HEK293 (cell line): ENCODE measurements around the gene PHLDB1.

Experiments
- CTCF ChIA-PET: fragments of 350-600 bp; formaldehyde crosslinking; extraction: SDS; loops from one replicate; lab custom pipeline; 2021; ENCODE audit warnings: antibody characterized with exemption; lab: Yijun Ruan, JAX
- POLR2A ChIA-PET: fragments of 300-600 bp; formaldehyde crosslinking; extraction: SDS; loops from one replicate; lab custom pipeline; 2020; ENCODE audit warnings: antibody characterized with exemption, inconsistent platforms; lab: Yijun Ruan, JAX
- H3K27ac ChIP-seq: fragments of 200-500 bp; sonication (Bioruptor generic); 2 replicates; pipeline ENCODE4 v1.5.1; 2014; ENCODE audit warnings: low read depth, low read length, control low read depth, inconsistent platforms; ENCODE audit errors: extremely low read depth
- H3K36me3 ChIP-seq, 2 experiments: fragments of 200-500 bp in 1 of 2; sonication (Bioruptor generic) in 1 of 2; 1 replicate in 1 of 2; 2 replicates in 1 of 2; pipeline ENCODE4 v1.5.1; 2014 to 2017; ENCODE audit warnings: inconsistent platforms in 2 of 2, low read length in 2 of 2; ENCODE audit not compliant: control insufficient read depth in 2 of 2, insufficient read depth in 1 of 2
- H3K4me1 ChIP-seq: fragments of 200-500 bp; sonication (Bioruptor generic); 2 replicates; pipeline ENCODE4 v1.5.1; 2014; ENCODE audit warnings: mild to moderate bottlenecking, low read length, inconsistent platforms; ENCODE audit not compliant: control insufficient read depth, insufficient read depth
- H3K4me3 ChIP-seq: 2 replicates; pipeline ENCODE4 v1.5.1; 2011; ENCODE audit warnings: low read depth, mild to moderate bottlenecking, control low read depth, low read length, moderate library complexity
- H3K9me3 ChIP-seq: fragments of 200-500 bp; sonication (Bioruptor generic); 2 replicates; pipeline ENCODE4 v1.5.1; 2014; ENCODE audit warnings: low read depth, low read length, inconsistent platforms; ENCODE audit not compliant: control insufficient read depth, insufficient read depth
- GFI1B ChIP-seq: fragments of 450-650 bp; formaldehyde crosslinking; IDR thresholded peaks from 2 replicates; pipeline ENCODE4 v1.5.1; 2016; ENCODE audit warnings: missing biosample characterization, missing genetic modification characterization
- IKZF3 ChIP-seq: fragments of 450-650 bp; IDR thresholded peaks from 2 replicates; pipeline ENCODE4 v1.5.0; 2018; ENCODE audit warnings: missing biosample characterization, mild to moderate bottlenecking, missing genetic modification characterization, moderate library complexity
- SCRT2 ChIP-seq: fragments of 450-650 bp; formaldehyde crosslinking; IDR thresholded peaks from 2 replicates; pipeline ENCODE4 v1.5.1; 2016; ENCODE audit warnings: missing biosample characterization, missing genetic modification characterization
- SP7 ChIP-seq: fragments of 450-650 bp; formaldehyde crosslinking; IDR thresholded peaks from 2 replicates; pipeline ENCODE4 v1.5.1; 2016; ENCODE audit warnings: missing biosample characterization, missing genetic modification characterization
- ZFHX2 ChIP-seq: fragments of 450-650 bp; formaldehyde crosslinking; conservative IDR thresholded peaks from 2 replicates; pipeline ENCODE4 v1.5.1; 2016; ENCODE audit warnings: missing biosample characterization, missing genetic modification characterization
- ZFP37 ChIP-seq: fragments of 450-650 bp; formaldehyde crosslinking; IDR thresholded peaks from 2 replicates; pipeline ENCODE4 v1.5.1; 2016; ENCODE audit warnings: missing biosample characterization, missing genetic modification characterization
- ZNF121 ChIP-seq: fragments of 450-650 bp; formaldehyde crosslinking; IDR thresholded peaks from 2 replicates; pipeline ENCODE4 v1.5.1; 2016; ENCODE audit warnings: missing biosample characterization, missing genetic modification characterization
- ZNF211 ChIP-seq: fragments of 450-650 bp; formaldehyde crosslinking; IDR thresholded peaks from 2 replicates; pipeline ENCODE4 v1.5.1; 2016; ENCODE audit warnings: low read depth, missing biosample characterization, missing genetic modification characterization
- ZNF239 ChIP-seq: fragments of 450-650 bp; formaldehyde crosslinking; IDR thresholded peaks from 2 replicates; pipeline ENCODE4 v1.5.1; 2016; ENCODE audit warnings: missing biosample characterization, missing genetic modification characterization
- ZNF335 ChIP-seq: fragments of 450-650 bp; formaldehyde crosslinking; conservative IDR thresholded peaks from 2 replicates; pipeline ENCODE4 v1.5.1; 2016; ENCODE audit warnings: missing biosample characterization, missing genetic modification characterization
- ZNF37A ChIP-seq: fragments of 450-650 bp; IDR thresholded peaks from 2 replicates; pipeline ENCODE4 v1.5.1; 2018; ENCODE audit warnings: missing biosample characterization, missing genetic modification characterization
- ZNF423 ChIP-seq: fragments of 450-650 bp; formaldehyde crosslinking; IDR thresholded peaks from 2 replicates; pipeline ENCODE4 v1.5.1; 2016; ENCODE audit warnings: missing biosample characterization, missing genetic modification characterization
- ZNF560 ChIP-seq: fragments of 450-650 bp; formaldehyde crosslinking; IDR thresholded peaks from 2 replicates; pipeline ENCODE4 v1.5.1; 2017; ENCODE audit warnings: missing biosample characterization, missing genetic modification characterization, borderline replicate concordance
- ZNF585B ChIP-seq: fragments of 450-650 bp; formaldehyde crosslinking; IDR thresholded peaks from 2 replicates; pipeline ENCODE4 v1.5.1; 2016; ENCODE audit warnings: missing biosample characterization, missing genetic modification characterization
- ZNF626 ChIP-seq: fragments of 450-650 bp; sonication (Bioruptor Pico); formaldehyde crosslinking; IDR thresholded peaks from 2 replicates; pipeline ENCODE4 v1.5.1; 2018; ENCODE audit warnings: missing biosample characterization, missing genetic modification characterization, inconsistent platforms
- ZNF677 ChIP-seq: fragments of 450-650 bp; IDR thresholded peaks from 2 replicates; pipeline ENCODE4 v1.5.0; 2018; ENCODE audit warnings: missing biosample characterization, mild to moderate bottlenecking, missing genetic modification characterization, moderate library complexity
- TF ChIP-seq, protein P1 (sequence below): fragments of 450-650 bp; formaldehyde crosslinking; IDR thresholded peaks from 2 replicates; pipeline ENCODE4 v1.5.1; 2016; ENCODE audit warnings: missing biosample characterization, missing genetic modification characterization
- TF ChIP-seq, protein P2 (sequence below): fragments of 450-650 bp; formaldehyde crosslinking; IDR thresholded peaks from 2 replicates; pipeline ENCODE4 v1.5.1; 2016; ENCODE audit warnings: missing biosample characterization, missing genetic modification characterization
- TF ChIP-seq, protein P3 (sequence below): fragments of 450-650 bp; formaldehyde crosslinking; IDR thresholded peaks from 2 replicates; pipeline ENCODE4 v1.5.1; 2016; ENCODE audit warnings: missing biosample characterization, missing genetic modification characterization
- TF ChIP-seq, protein P4 (sequence below): fragments of 450-650 bp; formaldehyde crosslinking; IDR thresholded peaks from 2 replicates; pipeline ENCODE4; 2016; ENCODE audit warnings: missing biosample characterization, missing genetic modification characterization
- TF ChIP-seq, protein P5 (sequence below): sonication (generic); formaldehyde crosslinking; IDR thresholded peaks from 2 replicates; pipeline ENCODE4 v1.8.1; 2022; ENCODE audit warnings: mild to moderate bottlenecking, moderate library complexity, missing genetic modification reagents

The PHLDB1 gene

DNA sequence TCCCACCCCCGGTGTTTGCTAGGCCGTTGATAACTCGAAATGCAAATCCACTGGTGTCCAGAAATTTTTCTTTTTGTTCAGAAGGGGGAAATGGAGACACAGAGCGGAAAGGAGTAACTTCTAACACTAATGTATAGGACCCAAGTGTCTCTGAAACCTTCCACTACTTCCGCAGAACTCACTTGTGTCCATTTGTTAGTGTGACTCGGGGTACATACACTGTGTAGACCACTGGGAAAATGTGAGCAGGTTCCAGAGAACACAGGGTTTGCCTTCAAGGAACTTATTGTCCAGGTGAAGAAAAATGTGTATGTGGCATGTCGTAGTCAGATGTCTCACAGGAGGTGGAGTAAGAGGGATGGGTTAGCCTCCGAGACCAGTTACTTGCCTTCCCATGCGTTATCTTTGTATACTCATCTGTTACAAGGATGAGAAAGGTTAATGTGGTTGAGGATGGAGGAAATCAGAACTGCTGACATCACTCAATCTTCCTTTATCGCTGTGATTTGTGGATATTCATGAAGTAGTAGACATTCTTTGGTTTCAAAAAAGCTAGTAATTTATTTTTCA is 34.3 kb upstream of the PHLDB1 start:
- TF ChIP-seq ZNF423 (tag by site-specific recombination) (no peak), ZNF677 (tag by site-specific recombination) (no peak), SCRT2 (tag by site-specific recombination) (no peak), ZNF37A (tag by site-specific recombination) (no peak), ZNF211 (tag by site-specific recombination) (no peak), GFI1B (tag by site-specific recombination) (peak; percentile 82), ZFP37 (no peak; the same call in 1 of the 2 replicates), ZNF585B (tag by site-specific recombination) (no peak), ZNF335 (peak; percentile 68), ZFHX2 (no peak), ZNF239 (no peak), IKZF3 (no peak)
- TF ChIP-seq, protein P1, sequence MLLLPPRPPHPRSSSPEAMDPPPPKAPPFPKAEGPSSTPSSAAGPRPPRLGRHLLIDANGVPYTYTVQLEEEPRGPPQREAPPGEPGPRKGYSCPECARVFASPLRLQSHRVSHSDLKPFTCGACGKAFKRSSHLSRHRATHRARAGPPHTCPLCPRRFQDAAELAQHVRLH (tag by site-specific recombination) = no peak
- TF ChIP-seq, protein P2, sequence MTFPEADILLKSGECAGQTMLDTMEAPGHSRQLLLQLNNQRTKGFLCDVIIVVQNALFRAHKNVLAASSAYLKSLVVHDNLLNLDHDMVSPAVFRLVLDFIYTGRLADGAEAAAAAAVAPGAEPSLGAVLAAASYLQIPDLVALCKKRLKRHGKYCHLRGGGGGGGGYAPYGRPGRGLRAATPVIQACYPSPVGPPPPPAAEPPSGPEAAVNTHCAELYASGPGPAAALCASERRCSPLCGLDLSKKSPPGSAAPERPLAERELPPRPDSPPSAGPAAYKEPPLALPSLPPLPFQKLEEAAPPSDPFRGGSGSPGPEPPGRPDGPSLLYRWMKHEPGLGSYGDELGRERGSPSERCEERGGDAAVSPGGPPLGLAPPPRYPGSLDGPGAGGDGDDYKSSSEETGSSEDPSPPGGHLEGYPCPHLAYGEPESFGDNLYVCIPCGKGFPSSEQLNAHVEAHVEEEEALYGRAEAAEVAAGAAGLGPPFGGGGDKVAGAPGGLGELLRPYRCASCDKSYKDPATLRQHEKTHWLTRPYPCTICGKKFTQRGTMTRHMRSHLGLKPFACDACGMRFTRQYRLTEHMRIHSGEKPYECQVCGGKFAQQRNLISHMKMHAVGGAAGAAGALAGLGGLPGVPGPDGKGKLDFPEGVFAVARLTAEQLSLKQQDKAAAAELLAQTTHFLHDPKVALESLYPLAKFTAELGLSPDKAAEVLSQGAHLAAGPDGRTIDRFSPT (tag by site-specific recombination) = no peak
- TF ChIP-seq, protein P3, sequence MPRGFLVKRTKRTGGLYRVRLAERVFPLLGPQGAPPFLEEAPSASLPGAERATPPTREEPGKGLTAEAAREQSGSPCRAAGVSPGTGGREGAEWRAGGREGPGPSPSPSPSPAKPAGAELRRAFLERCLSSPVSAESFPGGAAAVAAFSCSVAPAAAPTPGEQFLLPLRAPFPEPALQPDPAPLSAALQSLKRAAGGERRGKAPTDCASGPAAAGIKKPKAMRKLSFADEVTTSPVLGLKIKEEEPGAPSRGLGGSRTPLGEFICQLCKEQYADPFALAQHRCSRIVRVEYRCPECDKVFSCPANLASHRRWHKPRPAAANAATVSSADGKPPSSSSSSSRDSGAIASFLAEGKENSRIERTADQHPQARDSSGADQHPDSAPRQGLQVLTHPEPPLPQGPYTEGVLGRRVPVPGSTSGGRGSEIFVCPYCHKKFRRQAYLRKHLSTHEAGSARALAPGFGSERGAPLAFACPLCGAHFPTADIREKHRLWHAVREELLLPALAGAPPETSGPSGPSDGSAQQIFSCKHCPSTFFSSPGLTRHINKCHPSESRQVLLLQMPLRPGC (tag by site-specific recombination) = no peak
- TF ChIP-seq, protein P4, sequence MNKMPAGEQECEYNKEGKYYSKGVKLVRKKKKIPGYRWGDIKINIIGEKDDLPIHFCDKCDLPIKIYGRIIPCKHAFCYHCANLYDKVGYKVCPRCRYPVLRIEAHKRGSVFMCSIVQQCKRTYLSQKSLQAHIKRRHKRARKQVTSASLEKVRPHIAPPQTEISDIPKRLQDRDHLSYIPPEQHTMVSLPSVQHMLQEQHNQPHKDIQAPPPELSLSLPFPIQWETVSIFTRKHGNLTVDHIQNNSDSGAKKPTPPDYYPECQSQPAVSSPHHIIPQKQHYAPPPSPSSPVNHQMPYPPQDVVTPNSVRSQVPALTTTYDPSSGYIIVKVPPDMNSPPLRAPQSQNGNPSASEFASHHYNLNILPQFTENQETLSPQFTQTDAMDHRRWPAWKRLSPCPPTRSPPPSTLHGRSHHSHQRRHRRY = no peak
- POLR2A ChIA-PET = interaction anchor here (1.0 kb wide), 2 partner anchors 39 to 42 kb away, joined by 3 to 4 read pairs; partner anchors contain the start of gene TMEM25
- CTCF ChIA-PET = interaction anchor here (0.6 to 2.1 kb wide), 3 partner anchors 15 to 554 kb away, joined by 3 to 8 read pairs (median 3); no protein-coding TSS in a partner anchor

DNA sequence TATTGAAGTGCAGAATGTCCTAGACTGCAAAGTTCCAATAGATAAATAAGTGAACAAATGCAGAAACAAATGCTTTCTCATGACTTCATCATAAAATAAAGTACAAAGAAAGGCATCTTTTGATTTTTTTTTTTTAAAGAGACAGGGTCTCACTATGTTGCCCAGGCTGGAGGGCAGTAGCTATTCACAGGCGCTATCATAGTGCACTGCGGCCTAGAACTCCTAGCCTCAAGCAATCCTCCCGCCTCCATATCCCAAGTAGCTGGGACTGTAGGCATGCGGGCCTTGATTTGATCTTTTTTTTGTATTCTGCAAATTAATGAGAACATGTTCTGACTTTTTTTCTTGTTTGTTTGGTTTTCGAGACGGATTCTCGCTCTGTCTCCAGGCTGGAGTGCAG is 32.8 kb upstream of the PHLDB1 start:
- H3K36me3 ChIP-seq = no peaks in the 10 kb centered on the region; a peak in 1 of 3 replicates
- no peak overlapping the region for H3K4me3 ChIP-seq
- ChIA-PET CTCF (interaction anchor here (1.1 kb wide), 1 partner anchor 22 kb away, joined by 3 read pairs; no protein-coding TSS in a partner anchor), POLR2A (no interaction called here)
- TF ChIP-seq, protein P5, sequence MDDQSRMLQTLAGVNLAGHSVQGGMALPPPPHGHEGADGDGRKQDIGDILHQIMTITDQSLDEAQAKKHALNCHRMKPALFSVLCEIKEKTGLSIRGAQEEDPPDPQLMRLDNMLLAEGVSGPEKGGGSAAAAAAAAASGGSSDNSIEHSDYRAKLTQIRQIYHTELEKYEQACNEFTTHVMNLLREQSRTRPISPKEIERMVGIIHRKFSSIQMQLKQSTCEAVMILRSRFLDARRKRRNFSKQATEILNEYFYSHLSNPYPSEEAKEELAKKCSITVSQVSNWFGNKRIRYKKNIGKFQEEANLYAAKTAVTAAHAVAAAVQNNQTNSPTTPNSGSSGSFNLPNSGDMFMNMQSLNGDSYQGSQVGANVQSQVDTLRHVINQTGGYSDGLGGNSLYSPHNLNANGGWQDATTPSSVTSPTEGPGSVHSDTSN (CRISPR knock-in tag) = no peak
- TF ChIP-seq ZNF626 = no peak
- no peak for TF ChIP-seq SP7 (tag by site-specific recombination)
- TF ChIP-seq ZNF560 = no peak
- peak; percentile 87 for TF ChIP-seq ZNF121 (tag by site-specific recombination)
- no peaks in the 10 kb centered on the region for H3K4me1 ChIP-seq
- no peaks in the 10 kb centered on the region for H3K9me3 ChIP-seq
- no peak overlapping the region for H3K27ac ChIP-seq

More for the DNA sequence above, 34.3 kb upstream of the PHLDB1 start:
- no peaks in the 10 kb centered on the region for H3K9me3 ChIP-seq
- H3K4me1 ChIP-seq = no peaks in the 10 kb centered on the region
- peak overlapping the region; percentile 82 for H3K27ac ChIP-seq
- no peaks in the 10 kb centered on the region; a peak in 1 of 3 replicates for H3K36me3 ChIP-seq
- H3K4me3 ChIP-seq = peak overlapping the region; percentile 98
